Endothelial cell of umbilical vein (primary cell): ENCODE results near the gene ZRANB1. TPM values are rescaled to one million over a fixed set of nuclear protein-coding genes. Genes with fewer than 3 reads are reported as not detected.
"Not testable (repeated sequence)": the region's sequence is repeated elsewhere in the genome, so short reads cannot be mapped to it uniquely, and the experiment has no call there.

Source experiments
- BruUV-seq: library from RNA; stranded (reverse); fragments of 400-500 nt; replicated peaks from 2 replicates; lab custom pipeline; 2021; lab: Mats Ljungman, UMichigan
- CTCF ChIA-PET: fragments of 300-600, 350-600 bp; sonication (Branson Sonifier 250); formaldehyde crosslinking; loops from one replicate; lab custom pipeline; 2021; ENCODE audit warnings: antibody characterized with exemption, inconsistent platforms; lab: Charles Lee
- POLR2A ChIA-PET: fragments of 300-600, 350-600 bp; sonication (Branson Sonifier 250); formaldehyde crosslinking; loops from one replicate; lab custom pipeline; 2021; ENCODE audit warnings: antibody characterized with exemption, inconsistent platforms; lab: Charles Lee
- DNase-seq: peaks from one replicate; pipeline ENCODE4 v3.0.0-alpha.2; 2011; ENCODE audit warnings: low read depth, low spot score
- FAIRE-seq: peaks from 2 replicates; lab custom pipeline; 2011; peaks lifted over from hg19 to GRCh38; lab: Jason Lieb, UNC
- H2AFZ ChIP-seq: 2 replicates; pipeline ENCODE4 v1.6.0; 2012; ENCODE audit warnings: low read depth, low read length, control low read depth, inconsistent platforms
- H3K27ac ChIP-seq: 2 replicates; pipeline ENCODE4 v1.5.1; 2011; ENCODE audit warnings: low read depth, mild to moderate bottlenecking, control low read depth, low read length, moderate library complexity; ENCODE audit not compliant: insufficient read depth
- H3K27me3 ChIP-seq, 2 experiments: 2 replicates each; pipeline versions ENCODE4 v1.6.0 to v1.6.1; 2011; ENCODE audit warnings: low read length in 2 of 2, mixed read lengths in 1 of 2; ENCODE audit not compliant: control insufficient read depth in 2 of 2, insufficient read depth in 2 of 2
- H3K36me3 ChIP-seq, 2 experiments: 2 replicates in 1 of 2; 3 replicates in 1 of 2; pipeline ENCODE4 v1.5.1; 2011; ENCODE audit warnings: low read length in 2 of 2, mild to moderate bottlenecking in 1 of 2, moderate library complexity in 1 of 2; ENCODE audit not compliant: control insufficient read depth in 2 of 2, insufficient read depth in 2 of 2; ENCODE audit errors: extremely low read depth in 1 of 2
- H3K4me1 ChIP-seq: 3 replicates; pipeline ENCODE4 v1.5.1; 2011; ENCODE audit warnings: mild to moderate bottlenecking, low read length; ENCODE audit not compliant: control insufficient read depth, insufficient read depth; ENCODE audit errors: extremely low read depth
- H3K4me2 ChIP-seq: 2 replicates; pipeline ENCODE4 v1.6.1; 2011; ENCODE audit warnings: low read length, control low read depth, mixed read lengths; ENCODE audit not compliant: insufficient read depth
- H3K4me3 ChIP-seq, 3 experiments: fragments of 200-600 bp in 1 of 3; sonication (generic), shearing (Covaris generic) in 1 of 3; replicated peaks in 1 of 3; 2 replicates each; pipeline ENCODE4 v1.5.1; 2011 to 2016; ENCODE audit warnings: control low read depth in 3 of 3, low read length in 3 of 3, mild to moderate bottlenecking in 2 of 3, inconsistent platforms in 1 of 3, low read depth in 1 of 3, moderate library complexity in 1 of 3; ENCODE audit not compliant: insufficient read depth in 1 of 3
- H3K79me2 ChIP-seq: 2 replicates; pipeline ENCODE4 v1.6.0; 2012; ENCODE audit warnings: low read length, inconsistent platforms; ENCODE audit not compliant: control insufficient read depth, insufficient read depth
- H3K9ac ChIP-seq: replicated peaks from 2 replicates; pipeline ENCODE3; 2011; ENCODE audit warnings: low read length, control low read depth; ENCODE audit not compliant: insufficient read depth; ENCODE audit errors: extremely low read depth
- H3K9me1 ChIP-seq: replicated peaks from 3 replicates; pipeline ENCODE4 v1.6.0; 2011; ENCODE audit warnings: mild to moderate bottlenecking, low read length; ENCODE audit not compliant: control insufficient read depth, insufficient read depth; ENCODE audit errors: extremely low read depth
- H3K9me3 ChIP-seq: replicated peaks from 2 replicates; pipeline ENCODE4 v1.5.1; 2012; ENCODE audit warnings: low read length, inconsistent platforms; ENCODE audit not compliant: control insufficient read depth, insufficient read depth
- H4K20me1 ChIP-seq: replicated peaks from 2 replicates; pipeline ENCODE3; 2011; ENCODE audit warnings: mild to moderate bottlenecking, low read length; ENCODE audit not compliant: control insufficient read depth, insufficient read depth; ENCODE audit errors: extremely low read depth
- EZH2 ChIP-seq: IDR thresholded peaks from 2 replicates; pipeline ENCODE4 v1.6.1; 2012; ENCODE audit warnings: borderline replicate concordance, low read depth, mild to moderate bottlenecking, moderate library complexity, low read length, inconsistent platforms; ENCODE audit not compliant: severe bottlenecking
- FOS ChIP-seq: IDR thresholded peaks from 2 replicates; pipeline ENCODE4 v1.6.1; 2011; ENCODE audit warnings: mild to moderate bottlenecking, low read length, moderate library complexity, borderline replicate concordance; ENCODE audit not compliant: insufficient read depth
- GATA2 ChIP-seq: IDR thresholded peaks from 2 replicates; pipeline ENCODE4 v1.7.0; 2011; ENCODE audit warnings: low read depth, mild to moderate bottlenecking, moderate library complexity, mixed read lengths, low read length; ENCODE audit not compliant: insufficient read length, insufficient read depth
- MYC ChIP-seq: IDR thresholded peaks from one replicate; pipeline ENCODE4 v1.6.1; 2011; ENCODE audit warnings: mild to moderate bottlenecking, low read depth, low read length
- POLR2AphosphoS5 ChIP-seq: IDR thresholded peaks from 2 replicates; pipeline ENCODE4 v1.6.1; 2012; ENCODE audit warnings: low read depth, mild to moderate bottlenecking, control low read depth, low read length, moderate library complexity; ENCODE audit not compliant: insufficient read depth
- dilution Hi-C: fragments of 300-500 bp; cut with MboI; formaldehyde crosslinking; loops from one replicate; pipeline ENCODE4 v1.15.0; 2019; ENCODE audit warnings: low sequenced_read_pairs; ENCODE audit not compliant: extremely low pct_ligation_motif_present
- intact Hi-C: fragments of 100-400 bp; cut with micrococcal nuclease; formaldehyde crosslinking; loops from one replicate; pipeline ENCODE4 v1.10.0; 2022
- polyA plus RNA-seq, 4 experiments: library from polyadenylated mRNA; depleted of rRNA in 3 of 4; stranded (reverse) in 3 of 4; unstranded in 1 of 4; fragments of >200 nt; gene quantifications; 2 replicates each; pipeline versions ENCODE4 v1.2.1 to v1.2.3, GENCODE V29; 2011 to 2012; ENCODE audit warnings: missing spikeins in 1 of 4
- total RNA-seq: library from RNA; stranded (reverse); gene quantifications from 2 replicates; pipeline ENCODE4 v1.2.3, GENCODE V29; 2021
- TF ChIP-seq, protein P1 (sequence below), 2 donors: IDR thresholded peaks; 1 replicate in 1 of 2; 2 replicates in 1 of 2; pipeline ENCODE4 v1.5.1; 2011; ENCODE audit warnings: low read length in 2 of 2, mild to moderate bottlenecking in 2 of 2, moderate library complexity in 2 of 2, control low read depth in 1 of 2, inconsistent platforms in 1 of 2, low read depth in 1 of 2; ENCODE audit not compliant: insufficient read depth in 1 of 2; ENCODE audit errors: extremely low read depth in 1 of 2
- TF ChIP-seq, protein P2 (sequence below): IDR thresholded peaks from 2 replicates; pipeline ENCODE4 v1.6.1; 2011; ENCODE audit not compliant: insufficient read depth, insufficient read length

The ZRANB1 gene
- total and polyA plus RNA-seq, 2 donors (not counting 3 experiments of a cell fraction or from before 2014, with no cell fraction given): 6.2 to 17.7 TPM

DNA sequence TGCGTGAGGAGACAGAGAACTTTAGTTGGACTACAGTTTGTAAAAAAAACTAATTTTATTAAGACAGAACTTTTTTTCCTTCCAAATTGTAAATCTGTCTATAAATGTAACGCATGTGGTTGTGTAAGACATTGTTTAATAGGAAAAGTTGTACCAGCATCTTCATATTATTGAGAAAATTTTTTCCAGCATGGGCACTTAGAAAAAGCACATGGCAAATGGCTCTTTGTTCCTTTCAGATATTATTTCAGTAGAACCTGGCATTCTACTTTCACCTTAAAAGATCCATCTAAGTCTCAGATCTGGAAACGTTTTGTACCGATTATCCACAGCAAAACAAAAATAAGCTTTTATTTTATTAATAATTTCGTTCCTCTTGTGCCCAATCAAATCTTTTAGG is 43.2 kb downstream of the ZRANB1 start:
- TF ChIP-seq, protein P1, sequence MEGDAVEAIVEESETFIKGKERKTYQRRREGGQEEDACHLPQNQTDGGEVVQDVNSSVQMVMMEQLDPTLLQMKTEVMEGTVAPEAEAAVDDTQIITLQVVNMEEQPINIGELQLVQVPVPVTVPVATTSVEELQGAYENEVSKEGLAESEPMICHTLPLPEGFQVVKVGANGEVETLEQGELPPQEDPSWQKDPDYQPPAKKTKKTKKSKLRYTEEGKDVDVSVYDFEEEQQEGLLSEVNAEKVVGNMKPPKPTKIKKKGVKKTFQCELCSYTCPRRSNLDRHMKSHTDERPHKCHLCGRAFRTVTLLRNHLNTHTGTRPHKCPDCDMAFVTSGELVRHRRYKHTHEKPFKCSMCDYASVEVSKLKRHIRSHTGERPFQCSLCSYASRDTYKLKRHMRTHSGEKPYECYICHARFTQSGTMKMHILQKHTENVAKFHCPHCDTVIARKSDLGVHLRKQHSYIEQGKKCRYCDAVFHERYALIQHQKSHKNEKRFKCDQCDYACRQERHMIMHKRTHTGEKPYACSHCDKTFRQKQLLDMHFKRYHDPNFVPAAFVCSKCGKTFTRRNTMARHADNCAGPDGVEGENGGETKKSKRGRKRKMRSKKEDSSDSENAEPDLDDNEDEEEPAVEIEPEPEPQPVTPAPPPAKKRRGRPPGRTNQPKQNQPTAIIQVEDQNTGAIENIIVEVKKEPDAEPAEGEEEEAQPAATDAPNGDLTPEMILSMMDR (IDR thresholded peaks at IDR 0.05; ENCODE audit: extremely low read depth in 1 of 2, insufficient read depth in 1 of 2, low read depth in 1 of 2, low read length in 2 of 2): no peak
- dilution Hi-C loops (no loop called here), intact Hi-C loops (no loop called here)
- Histone ChIP-seq H3K4me1 (peaks cover 4% of the 10 kb centered on the region), H3K36me3 (peaks cover 17 to 19% of the 10 kb centered on the region in 2 experiments), H3K9me1 (no peaks in the 10 kb centered on the region), H3K79me2 (no peaks in the 10 kb centered on the region), H3K4me3 (no peak overlapping the region), H2AFZ (no peak overlapping the region), H3K9ac (no peak overlapping the region), H3K9me3 (no peaks in the 10 kb centered on the region), H4K20me1 (peaks cover 4% of the 10 kb centered on the region), H3K4me2 (no peak overlapping the region), H3K27me3 (no peaks in the 10 kb centered on the region), H3K27ac (no peak overlapping the region)
- POLR2A ChIA-PET: no interaction called here
- CTCF ChIA-PET: no interaction called here
- FAIRE-seq (no peak), DNase-seq (no peak)
- BruUV-seq: no TSS peak

DNA sequence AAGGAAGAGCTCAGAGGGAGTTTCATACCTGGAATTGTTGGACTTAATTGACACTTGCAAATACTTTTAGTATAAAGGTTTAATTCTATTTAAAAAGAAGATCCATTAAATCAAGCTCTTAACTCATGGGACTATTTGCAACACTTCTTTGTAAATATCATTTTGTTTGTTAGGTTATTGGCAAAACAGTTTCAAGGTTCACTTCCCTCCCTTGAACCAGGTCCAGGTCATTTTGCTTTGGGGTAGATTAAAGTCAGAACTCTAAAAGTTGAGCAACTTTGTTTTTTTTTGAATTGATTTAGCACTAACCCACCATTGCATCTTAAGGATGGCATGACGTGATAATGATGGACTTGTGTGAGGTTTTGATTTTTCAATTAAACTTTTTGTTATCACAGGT is 45.9 kb downstream of the ZRANB1 start:
- H4K20me1 ChIP-seq: no peaks in the 10 kb centered on the region
- H3K4me1 ChIP-seq: peaks cover 4% of the 10 kb centered on the region
- no peak overlapping the region for H3K27ac ChIP-seq
- CTCF ChIA-PET: interaction anchor here (1.8 kb wide), 1 partner anchor 12 kb away, joined by 4 read pairs; no protein-coding TSS in a partner anchor
- DNase-seq (no peak), FAIRE-seq (no peak)
- H3K9me1 ChIP-seq: no peaks in the 10 kb centered on the region
- no peak overlapping the region for H3K4me3 ChIP-seq
- POLR2A ChIA-PET: no interaction called here
- H3K27me3 ChIP-seq: no peaks in the 10 kb centered on the region
- intact Hi-C loops (no loop called here), dilution Hi-C loops (no loop called here)
- no peak overlapping the region for H3K9ac ChIP-seq
- no peak overlapping the region for H2AFZ ChIP-seq
- TF ChIP-seq, protein P2, sequence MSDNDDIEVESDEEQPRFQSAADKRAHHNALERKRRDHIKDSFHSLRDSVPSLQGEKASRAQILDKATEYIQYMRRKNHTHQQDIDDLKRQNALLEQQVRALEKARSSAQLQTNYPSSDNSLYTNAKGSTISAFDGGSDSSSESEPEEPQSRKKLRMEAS: no peak
- TF ChIP-seq FOS (no peak), MYC (no peak), POLR2AphosphoS5 (no peak), EZH2 (no peak), GATA2 (no peak)
- peaks cover 27 to 33% of the 10 kb centered on the region in 2 experiments for H3K36me3 ChIP-seq
- no peaks in the 10 kb centered on the region for H3K9me3 ChIP-seq
- no TSS peak for BruUV-seq
- no peak overlapping the region for H3K4me2 ChIP-seq
- H3K79me2 ChIP-seq: no peaks in the 10 kb centered on the region

DNA sequence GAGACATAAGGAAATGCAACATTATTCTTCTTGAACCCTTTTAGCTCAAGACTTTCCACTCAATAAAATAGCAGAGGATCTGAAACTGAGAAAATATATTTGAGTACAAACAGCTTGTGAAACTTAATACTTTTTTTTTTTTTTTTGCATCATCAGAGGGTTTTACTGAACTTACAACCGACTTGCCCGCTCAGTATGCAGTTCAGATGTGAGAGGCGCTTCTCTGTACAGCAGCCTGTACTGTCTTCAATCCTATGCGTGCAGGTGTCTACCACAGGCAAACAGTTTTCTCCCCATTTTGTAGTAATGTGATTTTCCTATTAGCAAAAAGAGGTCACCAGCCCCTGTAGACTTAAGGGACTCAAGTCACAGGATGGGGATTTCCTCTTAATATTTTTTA is 46.8 kb downstream of the ZRANB1 start:
- peaks cover 30 to 35% of the 10 kb centered on the region in 2 experiments for H3K36me3 ChIP-seq
- POLR2A ChIA-PET, H3K9me1 ChIP-seq, H3K79me2 ChIP-seq, H3K9me3 ChIP-seq, DNase-seq, H3K4me3 ChIP-seq, H3K4me1 ChIP-seq, H3K27ac ChIP-seq, BruUV-seq, FAIRE-seq, CTCF ChIA-PET, H3K4me2 ChIP-seq, dilution Hi-C loops, intact Hi-C loops, H4K20me1 ChIP-seq, H3K27me3 ChIP-seq, H3K9ac ChIP-seq, H2AFZ ChIP-seq: not testable (repeated sequence)
